CD14-positive monocyte (primary cell): Measurements from ENCODE around the gene TSC22D1. TPM values are rescaled to one million over a fixed set of nuclear protein-coding genes. Genes with fewer than 3 reads are reported as not detected.

Source experiments
- DNase-seq, 3 donors: peaks; one replicate each; pipeline ENCODE4 v3.0.0-alpha.2; 2011 to 2022
- H2AFZ ChIP-seq: 2 replicates; pipeline ENCODE4 v1.6.0; 2012; ENCODE audit warnings: mild to moderate bottlenecking, low read depth, low read length, inconsistent platforms; ENCODE audit not compliant: insufficient read depth, poor library complexity, severe bottlenecking
- H3K27ac ChIP-seq, 2 donors: 1 replicate in 1 of 2; 2 replicates in 1 of 2; pipeline ENCODE4 v1.5.1; 2012 to 2013; ENCODE audit warnings: low read length in 2 of 2, control low read depth in 1 of 2, inconsistent platforms in 1 of 2, low read depth in 1 of 2, mild to moderate bottlenecking in 1 of 2
- H3K27me3 ChIP-seq, 2 donors: one replicate each; pipeline versions ENCODE4 v1.6.0 to v1.6.1; 2011 to 2013; ENCODE audit warnings: low read length in 2 of 2; ENCODE audit not compliant: control insufficient read depth in 2 of 2, insufficient read depth in 2 of 2
- H3K36me3 ChIP-seq, 2 donors: replicated peaks in 1 of 2; 1 replicate in 1 of 2; 2 replicates in 1 of 2; pipeline versions ENCODE4 v1.5.1 to v1.6.1; 2012 to 2013; ENCODE audit warnings: low read length in 2 of 2, control low read depth in 1 of 2, inconsistent platforms in 1 of 2, mild to moderate bottlenecking in 1 of 2; ENCODE audit not compliant: insufficient read depth in 2 of 2, control insufficient read depth in 1 of 2
- H3K4me1 ChIP-seq, 2 donors: 1 replicate in 1 of 2; 2 replicates in 1 of 2; pipeline versions ENCODE4 v1.5.1 to v1.6.1; 2012 to 2013; ENCODE audit warnings: low read length in 2 of 2, control low read depth in 1 of 2, inconsistent platforms in 1 of 2, mild to moderate bottlenecking in 1 of 2, moderate library complexity in 1 of 2; ENCODE audit not compliant: insufficient read depth in 2 of 2, control insufficient read depth in 1 of 2
- H3K4me2 ChIP-seq: replicated peaks from 2 replicates; pipeline ENCODE3; 2012; ENCODE audit warnings: low read length, moderate library complexity, mild to moderate bottlenecking; ENCODE audit not compliant: poor library complexity, severe bottlenecking; ENCODE audit errors: extremely low read depth
- H3K4me3 ChIP-seq, 3 experiments: fragments of 200-600 bp in 1 of 3; sonication (generic) in 1 of 3; replicated peaks in 1 of 3; 1 replicate in 2 of 3; 2 replicates in 1 of 3; pipeline ENCODE4 v1.5.1; 2011 to 2013; ENCODE audit warnings: low read length in 3 of 3, mild to moderate bottlenecking in 3 of 3, control low read depth in 2 of 3, low read depth in 2 of 3, inconsistent platforms in 1 of 3, moderate library complexity in 1 of 3
- H3K79me2 ChIP-seq: 2 replicates; pipeline ENCODE4 v1.6.0; 2012; ENCODE audit warnings: mild to moderate bottlenecking, control low read depth, inconsistent platforms, low read length, moderate library complexity; ENCODE audit not compliant: insufficient read depth
- H3K9ac ChIP-seq: 2 replicates; pipeline ENCODE4 v1.6.0; 2017; ENCODE audit warnings: low read length, mild to moderate bottlenecking; ENCODE audit not compliant: insufficient read depth, poor library complexity, severe bottlenecking
- H3K9me3 ChIP-seq, 2 donors: replicated peaks in 1 of 2; 1 replicate in 1 of 2; 2 replicates in 1 of 2; pipeline versions ENCODE4 v1.5.1 to v1.6.1; 2012 to 2013; ENCODE audit warnings: low read length in 2 of 2, control low read depth in 1 of 2; ENCODE audit not compliant: control insufficient read depth in 1 of 2, insufficient read depth in 1 of 2
- H4K20me1 ChIP-seq: 2 replicates; pipeline ENCODE4 v1.6.0; 2012; ENCODE audit warnings: mild to moderate bottlenecking, low read length, control low read depth, moderate library complexity; ENCODE audit not compliant: insufficient read depth
- H3K27ac Mint-ChIP-seq, 7 donors: one replicate each; pipeline ENCODE4 v1.8.0; 2020; ENCODE audit warnings: mild to moderate bottlenecking in 7 of 7, mixed read lengths in 7 of 7, moderate library complexity in 6 of 7, inconsistent platforms in 2 of 7
- H3K27me3 Mint-ChIP-seq, 3 donors: one replicate each; pipeline ENCODE4 v1.8.0; 2021 to 2022; ENCODE audit warnings: low read depth in 3 of 3, mild to moderate bottlenecking in 3 of 3, mixed read lengths in 3 of 3, moderate library complexity in 3 of 3, inconsistent platforms in 1 of 3
- H3K36me3 Mint-ChIP-seq, 2 donors: one replicate each; pipeline ENCODE4 v1.8.0; 2020; ENCODE audit warnings: mixed read lengths in 2 of 2, inconsistent platforms in 1 of 2, mild to moderate bottlenecking in 1 of 2
- H3K4me1 Mint-ChIP-seq: one replicate; pipeline ENCODE4 v1.8.0; 2020; ENCODE audit warnings: mild to moderate bottlenecking, mixed read lengths
- H3K4me3 Mint-ChIP-seq, 2 donors: one replicate each; pipeline ENCODE4 v1.8.0; 2020; ENCODE audit warnings: mild to moderate bottlenecking in 2 of 2, mixed read lengths in 2 of 2, moderate library complexity in 1 of 2
- H3K9me3 Mint-ChIP-seq, 7 donors: one replicate each; pipeline ENCODE4 v1.8.0; 2020 to 2022; ENCODE audit warnings: mixed read lengths in 7 of 7, mild to moderate bottlenecking in 6 of 7, moderate library complexity in 6 of 7, inconsistent platforms in 2 of 7
- WGBS: methylation state at CpG from one replicate; pipeline ENCODE4 v1.1.5; 2013; ENCODE audit warnings: missing lambda C conversion rate; ENCODE audit not compliant: insufficient coverage; 5-methylcytosine and 5-hydroxymethylcytosine counted together
- intact Hi-C, 2 donors: fragments of 100-400 bp; cut with micrococcal nuclease; formaldehyde crosslinking; loops; one replicate each; pipeline versions ENCODE4 v1.15.0 to v1.15.1; 2023
- polyA plus RNA-seq, 3 donors: library from polyadenylated mRNA; depleted of rRNA in 1 of 3; unstranded in 2 of 3; stranded (reverse) in 1 of 3; fragments of 300-500 nt in 2 of 3; fragments of >200 nt in 1 of 3; fragmentation: Illumina TruSeq in 2 of 3; gene quantifications; 1 replicate in 2 of 3; 2 replicates in 1 of 3; pipeline ENCODE4 v1.2.3, GENCODE V29; 2012 to 2021
- TF ChIP-seq, protein P1 (sequence below): fragments of 200-600 bp; IDR thresholded peaks from one replicate; pipeline ENCODE4 v1.8.0; 2022; ENCODE audit warnings: antibody characterized with exemption, mild to moderate bottlenecking

Gene TSC22D1
- polyA plus RNA-seq, 3 donors = 1.9 to 10.4 (median 3.1) TPM

GRCh38 chr13:44397766-44398223 is 178.3 kb downstream of the TSC22D1 start:
- intact Hi-C loops = no loop called here
- H3K27me3 Mint-ChIP-seq = peaks cover 4 to 12% (median 7%) of the 10 kb centered on the region in 3 donors
- H3K4me3 ChIP-seq = no peak overlapping the region
- H4K20me1 ChIP-seq = no peaks in the 10 kb centered on the region
- no peak overlapping the region for H3K9ac ChIP-seq
- no peaks in the 10 kb centered on the region for H3K27me3 ChIP-seq
- WGBS = 52% methylated on average over 2 of the region's 3 CpGs
- H2AFZ ChIP-seq = no peak overlapping the region
- no peaks in the 10 kb centered on the region for H3K36me3 Mint-ChIP-seq
- TF ChIP-seq, protein P1, sequence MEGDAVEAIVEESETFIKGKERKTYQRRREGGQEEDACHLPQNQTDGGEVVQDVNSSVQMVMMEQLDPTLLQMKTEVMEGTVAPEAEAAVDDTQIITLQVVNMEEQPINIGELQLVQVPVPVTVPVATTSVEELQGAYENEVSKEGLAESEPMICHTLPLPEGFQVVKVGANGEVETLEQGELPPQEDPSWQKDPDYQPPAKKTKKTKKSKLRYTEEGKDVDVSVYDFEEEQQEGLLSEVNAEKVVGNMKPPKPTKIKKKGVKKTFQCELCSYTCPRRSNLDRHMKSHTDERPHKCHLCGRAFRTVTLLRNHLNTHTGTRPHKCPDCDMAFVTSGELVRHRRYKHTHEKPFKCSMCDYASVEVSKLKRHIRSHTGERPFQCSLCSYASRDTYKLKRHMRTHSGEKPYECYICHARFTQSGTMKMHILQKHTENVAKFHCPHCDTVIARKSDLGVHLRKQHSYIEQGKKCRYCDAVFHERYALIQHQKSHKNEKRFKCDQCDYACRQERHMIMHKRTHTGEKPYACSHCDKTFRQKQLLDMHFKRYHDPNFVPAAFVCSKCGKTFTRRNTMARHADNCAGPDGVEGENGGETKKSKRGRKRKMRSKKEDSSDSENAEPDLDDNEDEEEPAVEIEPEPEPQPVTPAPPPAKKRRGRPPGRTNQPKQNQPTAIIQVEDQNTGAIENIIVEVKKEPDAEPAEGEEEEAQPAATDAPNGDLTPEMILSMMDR = no peak
- no peak overlapping the region for H3K27ac Mint-ChIP-seq
- H3K4me1 Mint-ChIP-seq = peaks cover 3% of the 10 kb centered on the region
- no peak overlapping the region for H3K4me2 ChIP-seq
- no peaks in the 10 kb centered on the region for H3K4me1 ChIP-seq
- no peaks in the 10 kb centered on the region for H3K79me2 ChIP-seq
- H3K36me3 ChIP-seq = no peaks in the 10 kb centered on the region
- no peaks in the 10 kb centered on the region for H3K9me3 ChIP-seq
- H3K9me3 Mint-ChIP-seq = no peaks in the 10 kb centered on the region
- DNase-seq = no peak
- no peak overlapping the region for H3K4me3 Mint-ChIP-seq
- no peak overlapping the region for H3K27ac ChIP-seq

DNA sequence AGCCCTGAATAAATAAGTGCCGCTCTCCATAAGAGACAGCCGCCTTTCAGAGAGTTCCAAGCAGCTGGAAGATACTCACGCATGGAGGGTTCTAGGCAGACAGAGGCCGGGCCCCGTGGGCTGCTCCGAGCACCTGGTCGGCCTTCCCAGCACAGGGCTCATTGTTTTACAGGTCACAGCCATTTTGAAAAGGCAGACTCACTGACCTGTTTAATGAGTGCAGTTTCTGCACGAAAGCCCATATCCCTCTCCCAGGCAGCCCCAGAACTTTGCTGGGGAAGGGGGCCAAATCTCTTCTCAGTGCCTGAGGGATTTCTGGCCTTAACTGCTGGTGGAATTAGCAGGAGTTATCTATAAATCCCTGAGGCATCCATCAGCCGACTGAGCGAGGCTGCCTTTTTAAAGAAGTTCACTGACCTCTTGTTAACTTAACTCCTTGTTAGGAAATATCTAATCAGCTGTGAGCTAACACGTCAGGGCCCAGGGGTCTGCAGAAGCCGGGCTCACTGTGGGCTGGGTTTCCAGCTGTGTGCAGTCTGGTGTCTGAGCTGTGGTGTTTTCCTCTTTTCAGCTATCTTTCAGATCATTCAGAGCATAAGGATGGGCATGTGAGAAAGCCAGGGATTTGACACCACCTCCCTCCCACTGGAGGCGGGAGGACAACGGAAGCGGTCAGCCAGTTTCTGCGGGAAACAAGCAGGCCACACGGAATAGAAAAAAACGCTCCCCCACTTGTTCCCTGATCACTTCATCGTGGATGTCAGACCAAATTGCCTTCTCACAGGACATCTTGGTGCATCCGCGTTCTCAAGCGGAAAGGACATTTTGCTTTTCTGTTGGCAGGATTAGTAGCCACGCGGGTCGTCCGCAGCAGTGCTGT is 179.2 kb downstream of the TSC22D1 start:
- Histone ChIP-seq H3K79me2 (no peaks in the 10 kb centered on the region), H3K27ac (no peak overlapping the region), H3K4me2 (no peak overlapping the region), H2AFZ (no peak overlapping the region), H3K4me1 (no peaks in the 10 kb centered on the region), H3K9ac (no peak overlapping the region), H3K27me3 (no peaks in the 10 kb centered on the region), H3K4me3 (no peak overlapping the region), H3K36me3 (no peaks in the 10 kb centered on the region), H3K9me3 (no peaks in the 10 kb centered on the region), H4K20me1 (no peaks in the 10 kb centered on the region)
- peaks cover 3% of the 10 kb centered on the region for H3K4me1 Mint-ChIP-seq
- H3K27me3 Mint-ChIP-seq = peaks cover 4 to 11% (median 8%) of the 10 kb centered on the region in 3 donors
- no peak overlapping the region for H3K27ac Mint-ChIP-seq
- TF ChIP-seq, protein P1 = no peak
- H3K9me3 Mint-ChIP-seq = no peaks in the 10 kb centered on the region
- H3K4me3 Mint-ChIP-seq = no peak overlapping the region
- WGBS = 86% methylated on average over 15 of the region's 26 CpGs
- intact Hi-C loops = no loop called here
- H3K36me3 Mint-ChIP-seq = no peaks in the 10 kb centered on the region
- DNase-seq = no peak
